Jurkat, Clone E6-1 (cell line): ENCODE results near the gene CBL.

ENCODE experiments used
- DNase-seq: peaks from one replicate; pipeline ENCODE4 v3.0.0-alpha.2; 2011; ENCODE audit warnings: low read depth, low spot score
- H3K4me3 ChIP-seq: 2 replicates; pipeline ENCODE4 v1.5.1; 2011; ENCODE audit warnings: mild to moderate bottlenecking, low read length, control low read depth, moderate library complexity

CBL gene

GRCh38 chr11:119337581-119338317 is 131.6 kb downstream of the CBL start:
- no peak for DNase-seq
- no peak overlapping the region for H3K4me3 ChIP-seq

GRCh38 chr11:119338318-119338890 is 132.3 kb downstream of the CBL start:
- no peak overlapping the region for H3K4me3 ChIP-seq
- DNase-seq, result peak; percentile 49

- no peak for DNase-seq
- H3K4me3 ChIP-seq, result no peak overlapping the region
Observed at GRCh38 chr11:119338965-119339588, 132.9 kb downstream of the CBL start.

- no peak for DNase-seq
- H3K4me3 ChIP-seq, result no peak overlapping the region
Observed at GRCh38 chr11:119339589-119340334, 133.6 kb downstream of the CBL start.

GRCh38 chr11:119340335-119341221 is 134.4 kb downstream of the CBL start, which contains the start of gene C1QTNF5:
C1QTNF5 (minus strand) TSS chr11:119340883; CDS start chr11:119340397, 486 bp downstream.
- no peak within 1 kb of the TSS for H3K4me3 ChIP-seq
- no peak for DNase-seq

GRCh38 chr11:119341222-119342022 is 135.3 kb downstream of the CBL start:
- DNase-seq, result no peak
- no peak overlapping the region for H3K4me3 ChIP-seq

GRCh38 chr11:119342023-119342300 is 135.8 kb downstream of the CBL start:
- no peak for DNase-seq
- H3K4me3 ChIP-seq, result no peak overlapping the region

GRCh38 chr11:119342362-119343130 is 136.4 kb downstream of the CBL start:
- no peak for DNase-seq
- no peak overlapping the region for H3K4me3 ChIP-seq

- DNase-seq, result no peak
- H3K4me3 ChIP-seq, result no peak overlapping the region
Observed at GRCh38 chr11:119343726-119344125, 137.6 kb downstream of the CBL start.

GRCh38 chr11:119344291-119345010 is 138.3 kb downstream of the CBL start:
- H3K4me3 ChIP-seq, result no peak overlapping the region
- no peak for DNase-seq

GRCh38 chr11:119345685-119346084 is 139.5 kb downstream of the CBL start:
- DNase-seq, result no peak

GRCh38 chr11:119346605-119347004 is 140.5 kb downstream of the CBL start, which contains the start of gene MFRP:
MFRP (minus strand) TSS chr11:119346705; CDS start chr11:119346513, 192 bp downstream.
- H3K4me3 ChIP-seq, result no peak within 1 kb of the TSS
- no peak for DNase-seq

More at GRCh38 chr11:119345685-119346084, 139.5 kb downstream of the CBL start:
- no peak overlapping the region for H3K4me3 ChIP-seq

GRCh38 chr11:119347242-119347641 is 141.1 kb downstream of the CBL start:
- DNase-seq, result no peak
- H3K4me3 ChIP-seq, result no peak overlapping the region

GRCh38 chr11:119347940-119348605 is 141.9 kb downstream of the CBL start:
- DNase-seq, result no peak
- H3K4me3 ChIP-seq, result no peak overlapping the region

GRCh38 chr11:119350302-119350701 is 144.2 kb downstream of the CBL start:
- H3K4me3 ChIP-seq, result no peak overlapping the region
- no peak for DNase-seq

- DNase-seq, result no peak
Observed at GRCh38 chr11:119351232-119351631, 145.1 kb downstream of the CBL start.

More at GRCh38 chr11:119351232-119351631, 145.1 kb downstream of the CBL start:
- H3K4me3 ChIP-seq, result no peak overlapping the region
